Left lung (tissue), 10 donors: ENCODE data around the gene ZFP57. TPM values are rescaled to one million over a fixed set of nuclear protein-coding genes. Genes with fewer than 3 reads are reported as not detected.

Experiments
- ATAC-seq: fragments of 200-7000 bp; cut with Tn5 transposase; one replicate; pipeline ENCODE4 v1.9.1; 2020; ENCODE audit warnings: moderate library complexity
- DNase-seq, 4 donors: peaks; one replicate each; pipeline ENCODE4 v3.0.0-alpha.2; 2013 to 2020
- H3K27ac ChIP-seq, 2 donors: fragments of 200-600 bp; sonication (generic) in 1 of 2; one replicate each; pipeline versions ENCODE4 v1.5.0 to v1.8.0; 2020 to 2021
- H3K27me3 ChIP-seq, 2 donors: fragments of 200-600 bp; sonication (generic) in 1 of 2; one replicate each; pipeline versions ENCODE4 v1.5.0 to v1.8.0; 2020 to 2021
- H3K36me3 ChIP-seq, 2 donors: fragments of 200-600 bp; sonication (generic) in 1 of 2; one replicate each; pipeline versions ENCODE4 v1.5.0 to v1.8.0; 2020 to 2021
- H3K4me1 ChIP-seq, 2 donors: fragments of 200-600 bp; one replicate each; pipeline ENCODE4 v1.8.0; 2021
- H3K4me3 ChIP-seq, 2 donors: fragments of 200-600 bp; sonication (generic) in 1 of 2; one replicate each; pipeline versions ENCODE4 v1.5.0 to v1.8.0; 2020 to 2021; ENCODE audit warnings: mild to moderate bottlenecking in 1 of 2
- H3K9me3 ChIP-seq, 2 donors: fragments of 200-600 bp; sonication (generic) in 1 of 2; one replicate each; pipeline versions ENCODE4 v1.5.0 to v1.8.0; 2020 to 2021
- intact Hi-C, 2 donors: fragments of 100-400 bp; cut with DNase I; formaldehyde crosslinking; loops; one replicate each; pipeline versions ENCODE4 v1.11.2 to v1.14.2; 2022
- polyA plus RNA-seq, 6 donors: library from polyadenylated mRNA; unstranded; fragments of 120-200 nt; gene quantifications; one replicate each; pipeline ENCODE4 v1.2.1, GENCODE V29; 2013; ENCODE audit not compliant: insufficient read length in 6 of 6
- total RNA-seq, 2 donors: library from RNA; stranded (reverse); fragmentation: NEBNext Ultra II Directional; extraction: Animal tissue kit (Norgen Biotek cat#: 25700); gene quantifications; one replicate each; pipeline ENCODE4 v1.2.1, GENCODE V29; 2021
- TF ChIP-seq, protein P1 (sequence below), 2 donors: fragments of 200-600 bp; sonication (generic) in 1 of 2; IDR thresholded peaks; one replicate each; pipeline versions ENCODE4 v1.5.0 to v1.8.0; 2021; ENCODE audit warnings: antibody characterized with exemption in 2 of 2
- donor health status: DM: no; HTN: yes; CAD: no.
- donor health status: DM: no; HTN: no; CAD: no.

ZFP57 gene
- total and polyA plus RNA-seq, 8 donors, result 0.61 to 0.68 TPM; not detected in 6

DNA sequence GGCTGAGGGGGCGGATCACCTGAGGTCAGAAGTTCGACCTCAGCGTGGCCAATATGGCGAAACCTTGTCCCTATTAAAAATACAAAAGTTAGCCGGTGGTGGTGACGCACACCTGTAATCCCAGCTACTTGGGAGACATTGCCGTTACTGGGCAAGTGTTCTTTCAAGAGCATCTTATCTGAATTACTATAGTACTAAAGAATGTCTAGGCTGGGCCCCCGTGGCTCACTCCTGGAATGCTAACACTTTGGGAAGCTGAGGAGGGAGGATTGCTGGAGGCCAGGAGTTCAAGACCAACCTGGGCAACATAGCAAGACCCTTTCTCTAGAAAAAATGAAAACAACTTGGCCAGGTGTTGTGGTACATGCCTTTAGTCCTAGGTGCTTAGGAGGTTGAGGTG is 859 bp upstream of the ZFP57 start:
- ATAC-seq, result no peak
- Histone ChIP-seq H3K27ac (no peak overlapping the region), H3K27me3 (peaks cover 0 to 24% of the 10 kb centered on the region in 2 donors), H3K4me3 (no peak overlapping the region), H3K9me3 (no peaks in the 10 kb centered on the region), H3K4me1 (no peaks in the 10 kb centered on the region), H3K36me3 (no peaks in the 10 kb centered on the region)
- no peak for DNase-seq
- intact Hi-C loops, result no loop called here
- TF ChIP-seq, protein P1, sequence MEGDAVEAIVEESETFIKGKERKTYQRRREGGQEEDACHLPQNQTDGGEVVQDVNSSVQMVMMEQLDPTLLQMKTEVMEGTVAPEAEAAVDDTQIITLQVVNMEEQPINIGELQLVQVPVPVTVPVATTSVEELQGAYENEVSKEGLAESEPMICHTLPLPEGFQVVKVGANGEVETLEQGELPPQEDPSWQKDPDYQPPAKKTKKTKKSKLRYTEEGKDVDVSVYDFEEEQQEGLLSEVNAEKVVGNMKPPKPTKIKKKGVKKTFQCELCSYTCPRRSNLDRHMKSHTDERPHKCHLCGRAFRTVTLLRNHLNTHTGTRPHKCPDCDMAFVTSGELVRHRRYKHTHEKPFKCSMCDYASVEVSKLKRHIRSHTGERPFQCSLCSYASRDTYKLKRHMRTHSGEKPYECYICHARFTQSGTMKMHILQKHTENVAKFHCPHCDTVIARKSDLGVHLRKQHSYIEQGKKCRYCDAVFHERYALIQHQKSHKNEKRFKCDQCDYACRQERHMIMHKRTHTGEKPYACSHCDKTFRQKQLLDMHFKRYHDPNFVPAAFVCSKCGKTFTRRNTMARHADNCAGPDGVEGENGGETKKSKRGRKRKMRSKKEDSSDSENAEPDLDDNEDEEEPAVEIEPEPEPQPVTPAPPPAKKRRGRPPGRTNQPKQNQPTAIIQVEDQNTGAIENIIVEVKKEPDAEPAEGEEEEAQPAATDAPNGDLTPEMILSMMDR (IDR thresholded peaks at IDR 0.05), result no peak

DNA sequence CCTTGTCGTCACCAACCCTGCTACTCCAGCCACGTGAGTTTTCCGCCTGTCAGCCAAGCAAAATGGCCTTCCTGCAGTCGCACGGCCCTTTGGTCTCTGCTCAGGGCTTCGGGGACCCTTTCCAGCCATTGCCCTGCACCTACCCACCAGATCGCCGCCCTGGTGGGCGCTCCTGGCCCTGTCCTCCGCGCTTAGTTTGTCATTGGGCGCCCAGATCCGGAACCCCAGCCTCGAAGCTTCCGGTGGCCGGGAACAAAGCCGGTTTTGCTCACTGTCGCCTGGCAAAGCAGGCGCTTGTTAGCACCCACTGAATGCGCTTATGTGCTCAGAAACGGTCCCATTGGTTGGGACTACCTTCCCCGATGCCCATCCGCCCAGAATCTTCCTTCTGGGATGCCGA is 536 bp downstream of the ZFP57 start:
- intact Hi-C loops, result no loop called here
- TF ChIP-seq, protein P1 (IDR thresholded peaks at IDR 0.05), result no peak
- H3K27ac ChIP-seq, result no peak overlapping the region
- no peak for ATAC-seq
- H3K4me3 ChIP-seq, result no peak overlapping the region
- peaks cover 0 to 14% of the 10 kb centered on the region in 2 donors for H3K27me3 ChIP-seq
- no peaks in the 10 kb centered on the region for H3K9me3 ChIP-seq
- no peak for DNase-seq
- no peaks in the 10 kb centered on the region for H3K4me1 ChIP-seq
- H3K36me3 ChIP-seq, result no peaks in the 10 kb centered on the region

DNA sequence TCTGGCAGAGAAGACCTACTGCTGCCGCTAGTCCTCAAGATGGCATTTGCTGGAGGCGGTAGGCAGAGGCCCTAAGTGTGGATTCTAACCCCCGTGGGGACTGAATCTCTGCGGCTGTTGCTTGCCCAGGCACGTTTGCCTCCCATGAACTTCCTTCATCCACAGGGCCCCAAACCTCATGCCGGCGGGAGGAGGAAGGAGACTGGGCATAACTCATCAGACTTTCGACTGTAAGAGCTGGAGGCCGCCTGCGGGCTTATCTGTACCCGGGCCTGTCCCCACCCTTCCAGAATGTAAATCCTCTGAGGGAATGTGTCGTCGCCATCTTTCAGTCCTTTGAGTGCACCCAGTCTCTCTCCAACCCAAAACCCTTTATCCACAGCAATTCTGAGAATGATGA is 990 bp downstream of the ZFP57 start:
- Histone ChIP-seq H3K27me3 (peaks cover 0 to 11% of the 10 kb centered on the region in 2 donors), H3K4me1 (no peaks in the 10 kb centered on the region), H3K4me3 (no peak overlapping the region), H3K9me3 (no peaks in the 10 kb centered on the region), H3K27ac (no peak overlapping the region), H3K36me3 (no peaks in the 10 kb centered on the region)
- no peak for DNase-seq
- intact Hi-C loops, result no loop called here
- no peak for ATAC-seq
- TF ChIP-seq, protein P1 (IDR thresholded peaks at IDR 0.05), result no peak

DNA sequence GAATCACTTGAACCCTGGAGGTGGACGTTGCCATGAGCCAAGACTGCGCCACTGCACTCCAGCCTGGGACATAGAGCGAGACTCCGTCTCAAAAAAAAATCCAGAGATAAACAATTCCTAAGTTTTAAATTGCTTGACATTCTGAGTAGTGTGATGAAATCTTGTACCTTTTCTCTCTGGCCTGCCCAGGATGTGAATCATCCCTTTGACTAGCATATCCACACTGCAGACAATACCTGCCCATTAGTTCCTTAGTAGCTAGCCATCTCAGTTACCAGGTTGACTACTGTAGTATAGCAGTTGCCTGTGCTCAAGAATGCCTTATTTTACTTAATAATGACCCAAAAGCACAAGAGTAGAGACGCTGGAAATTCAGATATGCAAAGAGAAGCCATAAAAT is 2.8 kb downstream of the ZFP57 start:
- Histone ChIP-seq H3K9me3 (no peaks in the 10 kb centered on the region), H3K36me3 (no peaks in the 10 kb centered on the region), H3K4me3 (no peak overlapping the region), H3K27ac (no peak overlapping the region), H3K27me3 (peaks cover 0 to 11% of the 10 kb centered on the region in 2 donors), H3K4me1 (no peaks in the 10 kb centered on the region)
- intact Hi-C loops, result no loop called here
- no peak for DNase-seq
- ATAC-seq, result no peak
- TF ChIP-seq, protein P1 (IDR thresholded peaks at IDR 0.05), result no peak

DNA sequence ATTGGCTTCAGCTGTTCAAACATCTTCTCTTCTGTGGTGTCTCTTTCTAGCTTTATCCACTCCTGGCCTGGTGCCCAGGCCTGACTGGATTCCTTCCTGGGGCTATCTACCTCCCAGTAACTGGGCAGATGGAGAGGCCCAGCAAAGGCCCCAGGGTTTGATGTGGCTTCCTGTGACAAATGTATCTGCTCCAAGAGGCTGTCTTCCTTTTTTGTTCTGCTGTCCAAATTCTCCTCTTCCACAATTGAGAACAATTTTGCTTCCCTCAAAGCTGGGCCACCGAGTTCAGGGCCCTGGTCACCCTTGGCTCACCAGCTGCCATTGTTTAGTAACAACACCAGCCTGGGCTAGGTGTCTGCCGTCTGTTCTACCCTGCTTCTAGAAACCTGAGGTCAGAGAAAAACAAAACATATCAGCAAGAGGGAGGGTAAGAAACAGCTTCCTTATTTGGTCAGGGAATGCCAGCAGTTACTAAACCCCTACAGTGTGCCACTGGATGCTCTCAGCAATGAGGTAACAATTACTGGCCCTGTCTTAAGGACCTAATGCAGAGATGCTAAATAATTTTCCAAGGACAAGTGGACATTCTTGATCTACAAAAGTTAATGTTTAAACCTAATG is 3.9 kb downstream of the ZFP57 start:
- H3K4me3 ChIP-seq, result no peak overlapping the region
- intact Hi-C loops, result no loop called here
- H3K27me3 ChIP-seq, result peaks cover 0 to 11% of the 10 kb centered on the region in 2 donors
- no peaks in the 10 kb centered on the region for H3K36me3 ChIP-seq
- H3K27ac ChIP-seq, result no peak overlapping the region
- no peaks in the 10 kb centered on the region for H3K9me3 ChIP-seq
- TF ChIP-seq, protein P1 (IDR thresholded peaks at IDR 0.05), result no peak
- ATAC-seq (peak; percentile 23), DNase-seq (peak in 1 of 4 donors; percentile 3)
- H3K4me1 ChIP-seq, result no peaks in the 10 kb centered on the region
